Stimulated activated CD4-positive, alpha-beta T cell treated with anti-CD3 and anti-CD28 coated beads, Interleukin-15, amount 100 ng/mL, for 48 hours (primary cell): ENCODE measurements around the gene FOXA3.
"Not testable (repeated sequence)": the region's sequence is repeated elsewhere in the genome, so short reads cannot be mapped to it uniquely, and the experiment has no call there.

Experiments used
- DNase-seq, 2 donors: peaks; one replicate each; pipeline ENCODE4 v3.0.0-alpha.2; 2020; ENCODE audit warnings: low read depth in 2 of 2

FOXA3 gene

DNA sequence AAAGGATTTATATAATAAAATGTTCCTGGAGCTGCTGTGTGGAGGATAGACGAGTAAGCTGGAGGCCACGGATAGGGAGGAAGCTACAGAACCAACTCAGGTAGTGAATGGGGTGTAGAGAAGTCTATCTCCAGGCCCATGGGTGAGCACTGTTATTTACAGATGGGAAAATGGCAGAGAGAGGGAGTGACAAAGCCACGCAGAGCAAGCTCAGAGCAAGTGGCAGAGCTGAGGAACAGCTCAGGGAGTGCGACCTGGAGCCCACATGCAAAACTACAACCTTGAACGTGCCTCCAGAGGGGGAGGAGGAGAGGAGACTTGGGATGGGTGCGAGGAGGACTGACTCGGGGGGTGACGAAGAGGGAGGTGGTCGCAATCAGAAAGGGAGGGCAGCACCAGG lies 35.6 kb upstream of the FOXA3 start:
- DNase-seq = no peak

- DNase-seq = no peak
Observed at GRCh38 chr19:45828945-45829344, 35.2 kb upstream of the FOXA3 start.

DNA sequence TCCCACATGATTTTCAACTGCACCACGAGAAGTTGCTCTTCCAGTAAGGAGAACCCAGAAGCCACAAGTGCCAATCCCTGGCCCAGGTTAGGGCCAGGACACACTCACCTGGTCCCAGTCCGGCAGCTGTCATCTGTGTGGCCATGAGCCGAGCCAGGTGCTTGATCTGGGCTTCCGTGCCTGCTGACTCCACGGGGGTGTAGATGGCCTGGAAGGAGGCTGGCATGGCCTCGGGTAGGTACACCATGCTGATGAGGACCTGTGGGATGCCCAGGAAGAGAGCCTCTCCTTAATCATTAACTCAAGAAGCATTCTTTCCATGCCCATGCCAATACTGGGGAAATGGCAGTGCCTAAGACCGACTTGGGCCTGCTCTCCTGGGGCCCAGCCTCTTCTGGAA lies 29.2 kb upstream of the FOXA3 start:
- no peak for DNase-seq

- no peak for DNase-seq
Observed at GRCh38 chr19:45842198-45842597, 21.9 kb upstream of the FOXA3 start.

DNA sequence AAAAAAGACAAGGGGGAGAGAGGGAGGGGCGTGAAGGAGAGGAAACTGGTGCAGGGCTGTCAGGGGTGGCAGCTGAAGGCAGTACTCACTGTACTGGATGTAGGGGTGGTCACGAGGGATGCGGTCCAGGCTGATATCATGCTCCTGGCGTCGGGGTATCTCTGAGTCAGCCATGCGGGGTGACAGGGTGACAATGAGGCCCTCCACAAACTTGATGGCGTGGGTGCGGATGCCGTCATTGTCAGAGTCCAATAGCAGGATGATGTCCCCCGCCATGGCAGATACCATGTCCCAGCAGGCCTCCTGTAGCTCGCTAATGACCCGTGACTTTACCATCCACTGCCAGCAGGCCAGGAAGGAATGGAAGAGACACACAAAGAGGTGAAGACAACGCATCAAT lies 16.5 kb upstream of the FOXA3 start:
- DNase-seq = no peak

GRCh38 chr19:45848922-45849321 lies 15.2 kb upstream of the FOXA3 start:
- DNase-seq = no peak

DNA sequence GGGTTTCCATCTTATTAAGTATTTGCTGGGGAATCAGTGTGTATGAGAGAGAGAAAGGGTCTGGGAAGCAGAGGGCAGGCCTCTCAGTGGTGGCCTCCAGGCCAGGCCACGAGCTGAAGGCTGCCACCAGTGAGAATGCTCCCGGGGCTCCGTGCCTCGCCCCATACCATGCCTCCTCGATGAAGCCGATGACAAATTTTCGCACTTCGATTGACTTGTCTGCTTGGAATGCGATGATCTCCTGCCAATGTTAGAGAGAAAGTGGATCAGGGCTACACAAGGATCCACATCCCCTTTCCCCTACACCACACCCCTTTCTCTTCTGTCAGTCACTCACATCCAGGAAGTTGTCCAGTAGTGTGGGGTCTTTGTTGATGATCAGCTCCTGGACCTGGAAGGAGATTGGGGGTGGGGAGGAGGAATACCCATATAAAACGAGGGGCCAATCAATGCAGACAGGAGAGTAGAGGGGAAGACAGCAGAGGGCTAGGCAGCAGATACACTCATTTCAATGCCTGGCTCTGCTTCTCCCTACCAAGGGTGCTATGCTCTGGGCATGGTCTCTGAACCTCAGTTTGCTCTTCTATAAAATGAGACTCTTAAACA lies 11.9 kb upstream of the FOXA3 start:
- no peak for DNase-seq

DNA sequence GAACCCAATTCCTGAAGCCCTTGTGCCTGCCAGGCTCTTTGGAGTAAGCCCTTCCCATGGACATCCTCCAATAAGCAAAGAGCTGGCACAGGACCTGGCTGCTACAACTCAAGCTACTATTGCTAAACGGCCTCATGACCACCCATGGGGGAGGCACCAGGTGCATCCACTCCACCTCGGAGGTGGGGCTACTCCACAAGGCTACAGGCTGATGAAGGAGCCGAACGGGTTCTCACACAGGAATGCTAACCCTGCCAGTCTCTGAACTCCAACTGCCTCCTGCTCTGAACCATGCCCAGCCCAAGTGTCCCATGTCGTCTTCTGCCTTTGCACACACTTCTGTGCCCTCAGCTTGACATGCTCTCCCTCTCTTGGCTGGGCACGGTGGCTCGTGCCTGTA lies 11.1 kb upstream of the FOXA3 start:
- no peak for DNase-seq

- DNase-seq = no peak
Observed at GRCh38 chr19:45854167-45854778, 9.9 kb upstream of the FOXA3 start.

GRCh38 chr19:45860359-45861259 lies 3.5 kb upstream of the FOXA3 start:
- no peak for DNase-seq

DNA sequence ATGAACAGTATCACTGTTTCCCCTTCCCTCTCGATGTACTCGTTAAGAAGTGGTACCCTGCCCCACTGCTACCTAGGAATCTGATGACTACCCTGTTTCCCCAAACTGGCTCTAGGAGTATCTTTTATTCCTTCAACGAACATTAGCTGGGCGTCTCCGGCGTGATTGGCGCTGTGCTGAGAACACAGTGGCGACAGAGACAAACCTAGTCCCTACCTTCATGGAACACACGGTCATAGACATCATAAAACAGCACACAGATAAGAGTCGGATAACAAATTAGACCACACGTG lies 1.9 kb upstream of the FOXA3 start:
- no peak for DNase-seq

DNA sequence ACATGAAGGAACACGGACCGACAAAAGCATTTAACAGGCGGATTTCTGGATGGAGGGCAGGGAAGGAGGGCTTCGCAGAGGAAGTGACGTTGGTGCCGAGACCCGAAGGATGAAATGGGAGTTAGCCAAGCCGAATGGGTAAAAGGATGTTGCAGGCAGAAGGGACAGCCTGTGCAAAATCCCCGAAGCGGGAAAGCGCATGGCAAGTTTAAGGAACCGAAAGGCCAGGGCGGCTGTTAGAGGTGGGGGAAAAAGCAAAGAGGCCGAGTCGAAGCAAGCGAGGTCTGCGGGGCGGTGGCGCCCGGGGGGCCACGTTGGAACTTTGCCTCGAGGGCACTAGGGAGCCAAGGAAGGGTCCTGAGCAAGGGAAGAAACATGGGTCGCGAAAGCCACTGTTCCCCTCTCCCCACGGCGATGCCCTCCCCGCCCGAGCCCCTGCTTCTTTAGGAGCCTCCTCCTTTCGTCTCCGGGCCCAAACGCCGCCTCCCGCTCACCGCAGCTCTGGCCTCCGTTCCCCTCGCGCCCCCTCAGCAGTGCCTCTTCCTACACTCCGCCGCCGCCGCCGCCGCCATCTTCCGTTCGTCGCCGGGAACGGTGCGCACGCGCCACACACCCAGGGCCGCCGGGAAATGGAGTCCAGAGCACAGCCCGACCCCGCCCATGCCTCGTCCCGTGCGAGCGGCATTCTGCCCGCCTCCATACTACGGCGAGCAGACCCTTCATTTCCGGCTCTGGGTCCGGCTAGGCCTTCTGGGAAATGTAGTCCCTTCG lies 1.4 kb upstream of the FOXA3 start, which contains the start of gene SYMPK:
TSS of gene SYMPK (minus strand) at position 584 of the 771 bp plus-strand sequence. CDS start 8,652 bp downstream, outside the sequence.
- peak; percentile 98 to 99 for DNase-seq

DNA sequence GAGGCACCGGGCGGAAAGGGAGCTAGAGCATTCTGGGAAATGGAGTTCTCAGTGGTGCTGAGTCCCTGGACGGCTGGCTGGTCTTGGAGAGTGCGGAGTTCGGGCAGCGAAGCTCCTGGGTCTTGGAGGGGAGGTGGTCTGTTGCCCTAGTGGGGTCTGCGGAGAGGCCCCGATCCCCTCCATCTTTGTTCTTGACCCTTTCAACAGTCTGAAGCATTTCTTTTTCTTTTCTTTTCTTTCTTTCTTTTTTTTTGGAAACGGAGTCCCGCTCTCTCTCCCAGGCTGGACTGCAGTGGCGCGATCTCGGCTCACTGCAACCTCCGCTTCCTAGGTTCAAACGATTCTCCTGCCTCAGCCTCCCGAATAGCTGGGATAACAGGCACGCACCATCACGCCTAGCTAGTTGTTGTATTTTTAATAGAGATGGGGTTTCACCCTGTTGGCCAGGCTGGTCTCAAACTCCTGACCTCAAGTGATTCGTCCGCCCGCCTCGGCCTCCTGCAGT lies 739 bp upstream of the FOXA3 start:
- no peak for DNase-seq

DNA sequence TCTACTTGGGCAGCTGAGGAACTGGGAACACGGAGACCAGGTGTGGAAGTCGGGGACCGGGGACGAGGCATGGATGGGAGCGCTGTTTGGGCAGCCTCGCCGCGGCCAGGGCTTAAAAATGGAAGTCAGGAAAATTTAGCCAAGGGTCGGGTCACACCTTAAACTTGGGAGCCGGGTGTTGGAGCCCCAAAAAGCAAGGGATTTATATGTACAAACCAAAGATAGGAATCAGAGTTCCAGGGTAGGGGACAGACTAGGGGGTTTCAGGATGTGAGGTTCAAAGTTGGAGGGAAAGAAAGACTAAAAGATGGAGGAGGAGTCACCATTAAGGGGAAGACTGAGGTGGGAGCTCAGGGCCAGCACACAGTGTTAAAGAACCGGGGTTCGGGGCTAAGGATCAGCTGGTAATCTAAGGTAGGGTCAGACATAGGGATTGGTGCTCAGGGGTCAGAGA lies 530 bp downstream of the FOXA3 start:
- no peak for DNase-seq

DNA sequence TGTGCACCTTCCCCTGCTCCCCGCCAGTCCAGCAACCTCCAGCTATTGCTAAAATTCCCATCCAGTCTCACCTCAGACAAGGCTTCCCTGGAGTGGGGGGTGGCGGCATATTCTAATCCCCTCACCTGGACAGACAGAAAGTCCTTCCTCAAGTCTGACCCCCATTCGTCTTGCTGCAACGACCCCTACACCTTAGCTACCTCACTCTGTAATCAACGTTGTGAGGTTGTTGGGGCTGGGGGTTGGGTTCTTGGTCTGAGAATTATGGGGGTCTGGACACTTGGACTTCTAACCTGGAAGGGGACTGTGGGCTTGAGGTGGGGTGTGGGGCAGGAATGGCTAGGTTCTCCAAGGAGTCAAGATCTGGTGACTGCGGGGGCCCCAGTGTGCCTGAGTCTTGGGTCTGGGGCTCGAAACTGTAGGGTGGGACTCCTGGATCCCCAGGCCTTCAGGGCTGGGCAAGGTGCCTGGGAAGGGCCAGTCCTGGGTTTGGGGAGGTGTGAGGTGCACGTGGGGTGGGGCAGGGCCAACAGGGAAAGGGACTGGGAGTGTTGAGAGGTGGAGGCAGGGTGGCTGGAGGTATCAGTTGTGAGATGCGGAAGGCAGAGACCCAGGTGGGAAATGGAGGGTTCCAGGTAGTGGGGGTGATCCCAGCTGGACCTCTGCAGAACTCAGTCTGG lies 1.3 kb downstream of the FOXA3 start:
- no peak for DNase-seq

DNA sequence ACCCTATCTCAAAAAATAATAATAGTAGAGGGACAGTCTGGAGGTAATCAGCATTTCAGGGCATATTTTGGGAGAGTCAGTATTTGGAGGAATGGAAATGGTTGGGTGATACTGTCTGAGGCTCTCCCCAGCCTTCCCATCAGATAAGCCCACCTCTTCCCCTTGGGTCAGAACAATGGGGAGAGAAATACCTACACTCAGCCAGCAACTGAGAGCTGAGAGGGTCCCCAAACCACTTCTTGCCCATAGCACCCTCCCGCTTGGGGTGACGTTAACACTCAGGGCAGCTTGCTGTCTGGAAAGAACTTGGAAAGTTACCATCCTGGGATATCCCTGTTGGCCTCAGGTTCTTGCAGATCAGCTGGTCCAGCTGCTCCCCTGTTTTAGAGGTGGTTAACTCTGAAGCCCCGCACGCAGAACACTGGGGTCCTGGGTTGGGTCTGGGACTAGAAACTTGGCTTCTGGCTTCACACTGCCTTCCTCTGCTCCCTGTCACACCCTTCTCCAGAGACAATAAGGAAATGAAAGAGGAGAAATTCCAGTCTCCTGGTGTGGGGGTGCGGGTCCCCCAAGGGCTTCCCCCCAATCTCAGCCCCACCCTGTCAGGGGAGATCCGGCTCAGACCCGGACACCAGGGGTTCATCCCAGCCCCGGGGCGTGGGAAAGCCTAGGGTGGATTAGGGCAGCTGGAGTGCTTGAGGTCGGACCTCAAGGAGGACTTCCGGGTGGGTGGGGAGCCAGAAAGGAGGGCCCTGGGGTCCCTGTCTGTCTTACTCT lies 2.5 kb downstream of the FOXA3 start:
- no peak for DNase-seq

DNA sequence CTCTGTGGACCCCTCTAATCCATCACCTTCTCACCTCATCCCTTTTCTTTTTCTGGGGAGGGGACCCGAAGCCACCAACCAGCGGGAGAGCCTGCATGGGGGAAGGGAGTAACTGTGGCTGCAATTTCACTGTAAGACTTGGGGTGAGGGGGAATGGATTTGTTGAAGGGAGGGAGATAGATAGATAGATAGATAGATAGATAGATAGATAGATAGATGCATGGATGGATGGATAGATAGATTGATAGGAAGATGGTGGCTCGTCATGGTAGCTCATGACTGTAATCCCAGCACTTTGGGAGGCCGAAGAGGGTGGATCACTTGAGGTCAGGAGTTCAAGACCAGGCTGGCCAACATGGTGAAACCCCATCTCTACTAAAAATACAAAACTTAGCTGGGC lies 3.1 kb downstream of the FOXA3 start:
- not testable (repeated sequence) for DNase-seq

DNA sequence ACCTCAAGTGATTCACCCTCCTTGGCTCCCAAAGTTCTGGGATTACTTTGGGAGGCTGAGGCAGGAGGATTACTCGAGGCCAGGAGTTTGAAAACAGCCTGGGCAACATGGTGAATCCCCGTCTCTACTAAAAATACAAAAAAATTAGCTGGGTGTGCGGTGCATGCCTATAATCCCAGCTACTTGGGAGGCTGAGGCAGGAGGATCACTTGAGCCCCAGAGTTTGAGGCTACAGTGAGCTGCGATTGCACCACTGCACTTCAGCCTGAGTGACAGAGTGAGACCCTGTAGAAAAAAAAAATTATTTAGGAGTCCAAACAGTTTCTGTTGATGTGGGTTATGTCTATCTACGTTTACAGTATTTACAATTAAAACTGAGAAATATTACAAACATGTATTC lies 6.7 kb downstream of the FOXA3 start:
- DNase-seq = no peak

DNA sequence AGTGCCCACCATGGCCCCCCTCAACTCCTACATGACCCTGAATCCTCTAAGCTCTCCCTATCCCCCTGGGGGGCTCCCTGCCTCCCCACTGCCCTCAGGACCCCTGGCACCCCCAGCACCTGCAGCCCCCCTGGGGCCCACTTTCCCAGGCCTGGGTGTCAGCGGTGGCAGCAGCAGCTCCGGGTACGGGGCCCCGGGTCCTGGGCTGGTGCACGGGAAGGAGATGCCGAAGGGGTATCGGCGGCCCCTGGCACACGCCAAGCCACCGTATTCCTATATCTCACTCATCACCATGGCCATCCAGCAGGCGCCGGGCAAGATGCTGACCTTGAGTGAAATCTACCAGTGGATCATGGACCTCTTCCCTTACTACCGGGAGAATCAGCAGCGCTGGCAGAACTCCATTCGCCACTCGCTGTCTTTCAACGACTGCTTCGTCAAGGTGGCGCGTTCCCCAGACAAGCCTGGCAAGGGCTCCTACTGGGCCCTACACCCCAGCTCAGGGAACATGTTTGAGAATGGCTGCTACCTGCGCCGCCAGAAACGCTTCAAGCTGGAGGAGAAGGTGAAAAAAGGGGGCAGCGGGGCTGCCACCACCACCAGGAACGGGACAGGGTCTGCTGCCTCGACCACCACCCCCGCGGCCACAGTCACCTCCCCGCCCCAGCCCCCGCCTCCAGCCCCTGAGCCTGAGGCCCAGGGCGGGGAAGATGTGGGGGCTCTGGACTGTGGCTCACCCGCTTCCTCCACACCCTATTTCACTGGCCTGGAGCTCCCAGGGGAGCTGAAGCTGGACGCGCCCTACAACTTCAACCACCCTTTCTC lies 8.2 kb downstream of the FOXA3 start:
- no peak for DNase-seq
